Measurements from ENCODE around the gene VPS33B.

- TF ChIP-seq CTCF (IDR thresholded peaks at IDR 0.05), result no peak
- no peak for TF ChIP-seq CHD2 (IDR thresholded peaks at IDR 0.05; ENCODE audit: low read length, partially characterized antibody)
- no peak for TF ChIP-seq POLR2A (IDR thresholded peaks at IDR 0.05; ENCODE audit: low read length)
- TF ChIP-seq ELK1 (IDR thresholded peaks at IDR 0.05; ENCODE audit: low read depth, low read length), result no peak
- TF ChIP-seq MYC (IDR thresholded peaks at IDR 0.05; ENCODE audit: borderline replicate concordance, low read length), result no peak
- no peak for TF ChIP-seq REST (IDR thresholded peaks at IDR 0.05)
- TF ChIP-seq PBX3 (IDR thresholded peaks at IDR 0.05), result no peak
- no peak for TF ChIP-seq BHLHE40 (IDR thresholded peaks at IDR 0.05; ENCODE audit: low read depth, low read length)
- no peak for TF ChIP-seq ESRRA (IDR thresholded peaks at IDR 0.05; ENCODE audit: borderline replicate concordance, low read length)
These were observed 27.7 kb upstream of the VPS33B start for GRCh38 chr15:91050128-91050455.
